Esophagus muscularis mucosa (tissue), 4 donors: ENCODE measurements around the gene SOSTDC1. TPM values are rescaled to one million over a fixed set of nuclear protein-coding genes. Genes with fewer than 3 reads are reported as not detected.

Experiments used
- DNase-seq: peaks from one replicate; pipeline ENCODE4 v3.0.0-alpha.2; 2017; ENCODE audit errors: extremely low spot score
- H3K27ac ChIP-seq, 4 donors: fragments of 200-600 bp; sonication (generic); replicated peaks in 1 of 4; 1 replicate in 3 of 4; 2 replicates in 1 of 4; pipeline ENCODE4 v1.5.1; 2016 to 2019; ENCODE audit warnings: mild to moderate bottlenecking in 1 of 4
- H3K27me3 ChIP-seq, 4 donors: fragments of 200-600 bp; sonication (generic); one replicate each; pipeline versions ENCODE4 v1.5.1 to v1.6.0; 2016 to 2019
- H3K36me3 ChIP-seq, 4 donors: fragments of 200-600 bp; sonication (generic); one replicate each; pipeline ENCODE4 v1.5.1; 2016 to 2019
- H3K4me1 ChIP-seq, 4 donors: fragments of 200-600 bp; sonication (generic); one replicate each; pipeline ENCODE4 v1.5.1; 2016 to 2019
- H3K4me3 ChIP-seq, 4 donors: fragments of 200-600 bp; sonication (generic); 1 replicate in 2 of 4; 2 replicates in 2 of 4; pipeline ENCODE4 v1.5.1; 2016 to 2019; ENCODE audit warnings: mild to moderate bottlenecking in 4 of 4, moderate library complexity in 1 of 4
- H3K9me3 ChIP-seq, 4 donors: fragments of 200-600 bp; sonication (generic); 1 replicate in 3 of 4; 2 replicates in 1 of 4; pipeline ENCODE4 v1.5.1; 2016 to 2019
- EP300 ChIP-seq: sonication (generic); formaldehyde crosslinking; IDR thresholded peaks from one replicate; pipeline ENCODE4 v1.6.1; 2017; ENCODE audit warnings: antibody characterized with exemption
- POLR2A ChIP-seq: fragments of 450-650 bp; IDR thresholded peaks from one replicate; pipeline ENCODE4 v1.6.1; 2017; ENCODE audit warnings: antibody characterized with exemption, moderate library complexity, mild to moderate bottlenecking, low read depth
- POLR2AphosphoS5 ChIP-seq, 2 donors: sonication (generic); formaldehyde crosslinking; IDR thresholded peaks; one replicate each; pipeline ENCODE4 v1.6.1; 2017; ENCODE audit warnings: antibody characterized with exemption in 2 of 2
- WGBS: methylation state at CpG from one replicate; pipeline ENCODE4 v1.1.5; 2018; 5-methylcytosine and 5-hydroxymethylcytosine counted together
- intact Hi-C: fragments of 100-400 bp; cut with DNase I; formaldehyde crosslinking; loops from one replicate; pipeline ENCODE4 v1.15.1; 2023
- total RNA-seq, 4 donors: library from RNA; depleted of rRNA; stranded (reverse); fragments of >200 nt; gene quantifications; one replicate each; pipeline versions ENCODE4 v1.1.0 to v1.2.1, GENCODE V29; 2016
- TF ChIP-seq, protein P1 (sequence below), 3 experiments: fragments of 200-600 bp in 2 of 3; fragments of 450-650 bp in 1 of 3; sonication (generic) in 2 of 3; IDR thresholded peaks; one replicate each; pipeline ENCODE4 v1.5.1; 2017 to 2019; ENCODE audit warnings: antibody characterized with exemption in 3 of 3, mild to moderate bottlenecking in 2 of 3, moderate library complexity in 1 of 3

The SOSTDC1 gene
- total RNA-seq, 4 donors from 2014 or later, result 0.71 to 1.2 (median 0.83) TPM; not detected in 1

DNA sequence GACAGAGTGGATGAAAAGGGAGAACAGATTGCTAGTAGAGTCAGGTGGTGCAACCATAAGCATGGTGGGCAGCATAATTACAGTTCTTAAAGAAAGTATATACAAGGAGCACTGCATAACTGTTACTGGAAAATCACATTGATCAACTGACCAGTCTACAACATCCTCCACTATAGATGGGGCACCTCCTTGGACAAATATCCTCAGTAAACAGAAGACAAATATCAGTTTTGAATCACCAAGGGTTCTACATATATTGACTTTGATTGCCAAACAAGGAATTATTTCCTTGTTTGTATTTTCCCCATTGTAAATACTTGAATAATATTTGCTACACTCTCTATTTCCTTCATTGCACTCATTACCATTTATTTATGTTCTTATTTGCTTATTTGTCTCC, 26.6 kb downstream of the SOSTDC1 start:
- no peaks in the 10 kb centered on the region for H3K27me3 ChIP-seq
- no peak overlapping the region for H3K4me3 ChIP-seq
- TF ChIP-seq EP300 (no peak), POLR2A (no peak), POLR2AphosphoS5 (IDR thresholded peaks at IDR 0.05) (no peak)
- TF ChIP-seq, protein P1, sequence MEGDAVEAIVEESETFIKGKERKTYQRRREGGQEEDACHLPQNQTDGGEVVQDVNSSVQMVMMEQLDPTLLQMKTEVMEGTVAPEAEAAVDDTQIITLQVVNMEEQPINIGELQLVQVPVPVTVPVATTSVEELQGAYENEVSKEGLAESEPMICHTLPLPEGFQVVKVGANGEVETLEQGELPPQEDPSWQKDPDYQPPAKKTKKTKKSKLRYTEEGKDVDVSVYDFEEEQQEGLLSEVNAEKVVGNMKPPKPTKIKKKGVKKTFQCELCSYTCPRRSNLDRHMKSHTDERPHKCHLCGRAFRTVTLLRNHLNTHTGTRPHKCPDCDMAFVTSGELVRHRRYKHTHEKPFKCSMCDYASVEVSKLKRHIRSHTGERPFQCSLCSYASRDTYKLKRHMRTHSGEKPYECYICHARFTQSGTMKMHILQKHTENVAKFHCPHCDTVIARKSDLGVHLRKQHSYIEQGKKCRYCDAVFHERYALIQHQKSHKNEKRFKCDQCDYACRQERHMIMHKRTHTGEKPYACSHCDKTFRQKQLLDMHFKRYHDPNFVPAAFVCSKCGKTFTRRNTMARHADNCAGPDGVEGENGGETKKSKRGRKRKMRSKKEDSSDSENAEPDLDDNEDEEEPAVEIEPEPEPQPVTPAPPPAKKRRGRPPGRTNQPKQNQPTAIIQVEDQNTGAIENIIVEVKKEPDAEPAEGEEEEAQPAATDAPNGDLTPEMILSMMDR (IDR thresholded peaks at IDR 0.05), result no peak
- H3K27ac ChIP-seq, result no peak overlapping the region
- H3K36me3 ChIP-seq, result no peaks in the 10 kb centered on the region
- intact Hi-C loops, result loop anchor here (10.0 kb wide), 1 partner anchor 126 kb away; no protein-coding TSS in a partner anchor
- no peaks in the 10 kb centered on the region for H3K4me1 ChIP-seq
- no peak for DNase-seq
- no peaks in the 10 kb centered on the region for H3K9me3 ChIP-seq

DNA sequence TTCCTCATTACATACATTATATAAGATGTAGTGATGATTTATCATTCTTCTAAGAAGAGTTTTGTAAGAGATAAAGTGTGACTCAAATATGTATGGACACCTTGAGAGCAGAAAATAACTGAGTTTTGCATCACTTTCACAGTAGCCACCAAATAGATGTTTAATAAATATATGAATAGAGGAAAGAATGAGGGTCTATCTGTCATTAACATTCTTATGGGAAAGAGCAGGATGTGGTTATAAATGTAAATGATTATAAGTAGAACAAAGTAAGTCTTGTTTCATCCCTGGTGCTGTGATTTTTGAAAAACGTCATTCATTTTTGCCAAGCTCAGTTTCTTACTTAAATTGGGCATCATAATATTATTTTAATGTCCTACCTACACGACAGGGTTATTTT, 29.2 kb downstream of the SOSTDC1 start:
- Histone ChIP-seq H3K27me3 (no peaks in the 10 kb centered on the region), H3K27ac (no peak overlapping the region), H3K9me3 (no peaks in the 10 kb centered on the region), H3K4me3 (no peak overlapping the region), H3K36me3 (no peaks in the 10 kb centered on the region), H3K4me1 (no peaks in the 10 kb centered on the region)
- DNase-seq, result no peak
- intact Hi-C loops, result loop anchor here (10.0 kb wide), 1 partner anchor 128 kb away; no protein-coding TSS in a partner anchor
- 76% methylated on average over 2 of the region's 2 CpGs for WGBS
- no peak for TF ChIP-seq POLR2A
- no peak for TF ChIP-seq POLR2AphosphoS5 (IDR thresholded peaks at IDR 0.05)
- TF ChIP-seq, protein P1 (IDR thresholded peaks at IDR 0.05), result no peak
- TF ChIP-seq EP300, result no peak

DNA sequence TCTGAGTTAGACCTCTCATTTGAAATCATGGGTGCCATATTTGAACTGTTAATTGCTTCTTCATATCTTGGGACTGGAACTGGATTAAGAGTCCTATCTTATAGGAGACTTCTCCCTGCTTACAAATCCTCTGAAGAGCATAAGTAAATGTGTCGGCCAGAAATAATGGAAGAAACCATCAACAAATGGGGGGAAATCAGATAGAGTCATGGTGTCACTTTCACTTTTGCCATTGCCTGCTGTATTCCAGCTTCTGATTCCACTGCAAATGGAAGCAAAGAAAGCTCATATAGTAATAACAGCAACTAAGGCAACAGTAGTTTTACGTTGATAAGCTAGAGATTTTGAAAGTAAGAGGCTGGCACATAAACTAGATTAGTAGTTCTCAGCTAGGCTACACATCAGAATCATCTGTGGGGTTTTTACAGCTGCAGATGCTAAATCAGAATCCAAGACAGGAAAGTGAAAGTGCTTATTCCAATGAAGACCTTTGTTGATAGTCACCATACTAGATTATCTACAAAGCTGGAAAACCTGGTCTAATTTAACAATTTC, 31.9 kb downstream of the SOSTDC1 start:
- H3K4me3 ChIP-seq, result peak overlapping the region in 1 of 4 donors; percentile 6
- 81% methylated on average over 2 of the region's 2 CpGs for WGBS
- no peaks in the 10 kb centered on the region for H3K9me3 ChIP-seq
- intact Hi-C loops, result loop anchor here (10.0 kb wide), 1 partner anchor 131 kb away; no protein-coding TSS in a partner anchor
- TF ChIP-seq EP300 (no peak), POLR2AphosphoS5 (IDR thresholded peaks at IDR 0.05) (no peak), POLR2A (no peak)
- TF ChIP-seq, protein P1 (IDR thresholded peaks at IDR 0.05), result no peak
- no peak for DNase-seq
- no peaks in the 10 kb centered on the region for H3K36me3 ChIP-seq
- no peaks in the 10 kb centered on the region for H3K4me1 ChIP-seq
- H3K27me3 ChIP-seq, result no peaks in the 10 kb centered on the region
- no peak overlapping the region for H3K27ac ChIP-seq

DNA sequence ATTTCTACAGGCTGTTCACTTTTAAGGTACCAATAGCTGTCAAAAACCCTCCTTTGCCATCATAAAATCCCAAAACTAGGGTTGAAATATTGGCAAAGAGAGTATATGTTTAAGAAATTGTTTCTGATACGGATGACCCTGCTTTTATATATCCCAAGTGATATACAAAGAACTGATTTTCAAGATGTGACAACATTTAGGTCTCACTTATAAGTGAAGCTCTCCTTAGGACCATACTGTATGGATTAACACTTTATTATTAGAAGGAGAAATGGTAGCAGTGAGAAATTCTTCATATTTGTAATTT, 33.2 kb downstream of the SOSTDC1 start:
- intact Hi-C loops, result loop anchor here (10.0 kb wide), 1 partner anchor 132 kb away; no protein-coding TSS in a partner anchor
- Histone ChIP-seq H3K4me1 (no peaks in the 10 kb centered on the region), H3K9me3 (no peaks in the 10 kb centered on the region), H3K27ac (no peak overlapping the region), H3K36me3 (no peaks in the 10 kb centered on the region), H3K4me3 (no peak overlapping the region), H3K27me3 (no peaks in the 10 kb centered on the region)
- DNase-seq, result no peak
- TF ChIP-seq, protein P1 (IDR thresholded peaks at IDR 0.05), result no peak
- no peak for TF ChIP-seq POLR2AphosphoS5 (IDR thresholded peaks at IDR 0.05)
- no peak for TF ChIP-seq EP300
- TF ChIP-seq POLR2A, result no peak
- 85% methylated on average over 1 of the region's 1 CpG for WGBS
